K562 (cell line): Measurements from ENCODE around the gene GALNT7. TPM values are rescaled to one million over a fixed set of nuclear protein-coding genes. Genes with fewer than 3 reads are reported as not detected.
A peak's percentile ranks its signal among the peaks of the same experiment; 100 is the strongest.

Source experiments
- ATF6 ChIP-seq: sonication (generic); formaldehyde crosslinking; IDR thresholded peaks from 2 replicates; pipeline ENCODE4 v1.4.0; 2020; ENCODE audit warnings: mild to moderate bottlenecking, missing genetic modification reagents
- HNRNPUL1 ChIP-seq: fragments of 200-400 bp; formaldehyde crosslinking; IDR thresholded peaks from 2 replicates; pipeline ENCODE4 v1.6.1; 2017; ENCODE audit warnings: low read length
- MYNN ChIP-seq, 2 experiments: sonication (generic); formaldehyde crosslinking in 1 of 2; IDR thresholded peaks; 2 replicates each; pipeline versions ENCODE4 v1.5.0 to v1.6.1; 2016 to 2020; ENCODE audit warnings: antibody characterized with exemption in 1 of 2, missing genetic modification reagents in 1 of 2
- RFX1 ChIP-seq: fragments of 450-650 bp; IDR thresholded peaks from 2 replicates; pipeline ENCODE4 v1.6.1; 2016; ENCODE audit warnings: mild to moderate bottlenecking, moderate library complexity
- SNIP1 ChIP-seq: fragments of 450-650 bp; IDR thresholded peaks from 2 replicates; pipeline ENCODE4 v1.7.1; 2017; ENCODE audit warnings: low read depth, mild to moderate bottlenecking
- STAG1 ChIP-seq: sonication (generic); formaldehyde crosslinking; IDR thresholded peaks from 2 replicates; pipeline ENCODE4 v1.5.0; 2020; ENCODE audit warnings: missing genetic modification reagents, borderline replicate concordance
- ZNF507 ChIP-seq: conservative IDR thresholded peaks from 2 replicates; pipeline ENCODE4 v1.6.1; 2017; ENCODE audit warnings: missing genetic modification characterization, missing compliant biosample characterization
- polyA plus RNA-seq, 8 experiments: library from polyadenylated mRNA; depleted of rRNA in 4 of 8; stranded (reverse) in 5 of 8; unstranded in 3 of 8; fragments of >200 nt; fragmentation: Nextera tagmentation in 2 of 8; fragmentation: Illumina TruSeq in 1 of 8; extraction: Ambion mirVana in 2 of 8; extraction: Trizol in 1 of 8; gene quantifications; 2 replicates each; pipeline versions ENCODE4 v1.2.1 to v1.2.3, GENCODE V29; 2011 to 2014; ENCODE audit warnings: inconsistent platforms in 1 of 8, missing spikeins in 1 of 8
- total RNA-seq, 7 experiments: library from RNA; depleted of rRNA in 6 of 7; stranded (reverse); fragments of >200 nt in 6 of 7; fragmentation: Illumina TruSeq in 2 of 7; extraction: Trizol in 2 of 7; gene quantifications; 2 replicates each; pipeline versions ENCODE4 v1.2.1 to v1.2.3, GENCODE V29; 2011 to 2021; ENCODE audit warnings: low replicate concordance in 1 of 7
- TF ChIP-seq, protein P1 (sequence below): fragments of 450-650 bp; IDR thresholded peaks from 2 replicates; pipeline ENCODE4 v1.6.1; 2016; ENCODE audit warnings: mild to moderate bottlenecking, moderate library complexity
- TF ChIP-seq, protein P2 (sequence below): fragments of 150-350 bp; IDR thresholded peaks from 2 replicates; pipeline ENCODE4 v1.6.1; 2014; ENCODE audit warnings: low read depth, mild to moderate bottlenecking, low read length, borderline replicate concordance

The GALNT7 gene
- total and polyA plus RNA-seq, 9 of the 15 experiments (the other 6 are each of a cell fraction or from before 2014, with no cell fraction given): 16.7 to 38.7 (median 31.1) TPM

- TF ChIP-seq, protein P1, sequence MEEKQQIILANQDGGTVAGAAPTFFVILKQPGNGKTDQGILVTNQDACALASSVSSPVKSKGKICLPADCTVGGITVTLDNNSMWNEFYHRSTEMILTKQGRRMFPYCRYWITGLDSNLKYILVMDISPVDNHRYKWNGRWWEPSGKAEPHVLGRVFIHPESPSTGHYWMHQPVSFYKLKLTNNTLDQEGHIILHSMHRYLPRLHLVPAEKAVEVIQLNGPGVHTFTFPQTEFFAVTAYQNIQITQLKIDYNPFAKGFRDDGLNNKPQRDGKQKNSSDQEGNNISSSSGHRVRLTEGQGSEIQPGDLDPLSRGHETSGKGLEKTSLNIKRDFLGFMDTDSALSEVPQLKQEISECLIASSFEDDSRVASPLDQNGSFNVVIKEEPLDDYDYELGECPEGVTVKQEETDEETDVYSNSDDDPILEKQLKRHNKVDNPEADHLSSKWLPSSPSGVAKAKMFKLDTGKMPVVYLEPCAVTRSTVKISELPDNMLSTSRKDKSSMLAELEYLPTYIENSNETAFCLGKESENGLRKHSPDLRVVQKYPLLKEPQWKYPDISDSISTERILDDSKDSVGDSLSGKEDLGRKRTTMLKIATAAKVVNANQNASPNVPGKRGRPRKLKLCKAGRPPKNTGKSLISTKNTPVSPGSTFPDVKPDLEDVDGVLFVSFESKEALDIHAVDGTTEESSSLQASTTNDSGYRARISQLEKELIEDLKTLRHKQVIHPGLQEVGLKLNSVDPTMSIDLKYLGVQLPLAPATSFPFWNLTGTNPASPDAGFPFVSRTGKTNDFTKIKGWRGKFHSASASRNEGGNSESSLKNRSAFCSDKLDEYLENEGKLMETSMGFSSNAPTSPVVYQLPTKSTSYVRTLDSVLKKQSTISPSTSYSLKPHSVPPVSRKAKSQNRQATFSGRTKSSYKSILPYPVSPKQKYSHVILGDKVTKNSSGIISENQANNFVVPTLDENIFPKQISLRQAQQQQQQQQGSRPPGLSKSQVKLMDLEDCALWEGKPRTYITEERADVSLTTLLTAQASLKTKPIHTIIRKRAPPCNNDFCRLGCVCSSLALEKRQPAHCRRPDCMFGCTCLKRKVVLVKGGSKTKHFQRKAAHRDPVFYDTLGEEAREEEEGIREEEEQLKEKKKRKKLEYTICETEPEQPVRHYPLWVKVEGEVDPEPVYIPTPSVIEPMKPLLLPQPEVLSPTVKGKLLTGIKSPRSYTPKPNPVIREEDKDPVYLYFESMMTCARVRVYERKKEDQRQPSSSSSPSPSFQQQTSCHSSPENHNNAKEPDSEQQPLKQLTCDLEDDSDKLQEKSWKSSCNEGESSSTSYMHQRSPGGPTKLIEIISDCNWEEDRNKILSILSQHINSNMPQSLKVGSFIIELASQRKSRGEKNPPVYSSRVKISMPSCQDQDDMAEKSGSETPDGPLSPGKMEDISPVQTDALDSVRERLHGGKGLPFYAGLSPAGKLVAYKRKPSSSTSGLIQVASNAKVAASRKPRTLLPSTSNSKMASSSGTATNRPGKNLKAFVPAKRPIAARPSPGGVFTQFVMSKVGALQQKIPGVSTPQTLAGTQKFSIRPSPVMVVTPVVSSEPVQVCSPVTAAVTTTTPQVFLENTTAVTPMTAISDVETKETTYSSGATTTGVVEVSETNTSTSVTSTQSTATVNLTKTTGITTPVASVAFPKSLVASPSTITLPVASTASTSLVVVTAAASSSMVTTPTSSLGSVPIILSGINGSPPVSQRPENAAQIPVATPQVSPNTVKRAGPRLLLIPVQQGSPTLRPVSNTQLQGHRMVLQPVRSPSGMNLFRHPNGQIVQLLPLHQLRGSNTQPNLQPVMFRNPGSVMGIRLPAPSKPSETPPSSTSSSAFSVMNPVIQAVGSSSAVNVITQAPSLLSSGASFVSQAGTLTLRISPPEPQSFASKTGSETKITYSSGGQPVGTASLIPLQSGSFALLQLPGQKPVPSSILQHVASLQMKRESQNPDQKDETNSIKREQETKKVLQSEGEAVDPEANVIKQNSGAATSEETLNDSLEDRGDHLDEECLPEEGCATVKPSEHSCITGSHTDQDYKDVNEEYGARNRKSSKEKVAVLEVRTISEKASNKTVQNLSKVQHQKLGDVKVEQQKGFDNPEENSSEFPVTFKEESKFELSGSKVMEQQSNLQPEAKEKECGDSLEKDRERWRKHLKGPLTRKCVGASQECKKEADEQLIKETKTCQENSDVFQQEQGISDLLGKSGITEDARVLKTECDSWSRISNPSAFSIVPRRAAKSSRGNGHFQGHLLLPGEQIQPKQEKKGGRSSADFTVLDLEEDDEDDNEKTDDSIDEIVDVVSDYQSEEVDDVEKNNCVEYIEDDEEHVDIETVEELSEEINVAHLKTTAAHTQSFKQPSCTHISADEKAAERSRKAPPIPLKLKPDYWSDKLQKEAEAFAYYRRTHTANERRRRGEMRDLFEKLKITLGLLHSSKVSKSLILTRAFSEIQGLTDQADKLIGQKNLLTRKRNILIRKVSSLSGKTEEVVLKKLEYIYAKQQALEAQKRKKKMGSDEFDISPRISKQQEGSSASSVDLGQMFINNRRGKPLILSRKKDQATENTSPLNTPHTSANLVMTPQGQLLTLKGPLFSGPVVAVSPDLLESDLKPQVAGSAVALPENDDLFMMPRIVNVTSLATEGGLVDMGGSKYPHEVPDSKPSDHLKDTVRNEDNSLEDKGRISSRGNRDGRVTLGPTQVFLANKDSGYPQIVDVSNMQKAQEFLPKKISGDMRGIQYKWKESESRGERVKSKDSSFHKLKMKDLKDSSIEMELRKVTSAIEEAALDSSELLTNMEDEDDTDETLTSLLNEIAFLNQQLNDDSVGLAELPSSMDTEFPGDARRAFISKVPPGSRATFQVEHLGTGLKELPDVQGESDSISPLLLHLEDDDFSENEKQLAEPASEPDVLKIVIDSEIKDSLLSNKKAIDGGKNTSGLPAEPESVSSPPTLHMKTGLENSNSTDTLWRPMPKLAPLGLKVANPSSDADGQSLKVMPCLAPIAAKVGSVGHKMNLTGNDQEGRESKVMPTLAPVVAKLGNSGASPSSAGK: no peak
- TF ChIP-seq STAG1: no peak
- TF ChIP-seq HNRNPUL1: no peak
- TF ChIP-seq ATF6: no peak
- no peak for TF ChIP-seq SNIP1
- no peak for TF ChIP-seq RFX1
- TF ChIP-seq MYNN (IDR thresholded peaks at IDR 0.05): peak; percentile 38; the same call in 1 of the 2 replicates
- TF ChIP-seq MYNN (CRISPR knock-in tag; IDR thresholded peaks at IDR 0.05): no peak
- TF ChIP-seq ZNF507 (tag): no peak
- TF ChIP-seq, protein P2, sequence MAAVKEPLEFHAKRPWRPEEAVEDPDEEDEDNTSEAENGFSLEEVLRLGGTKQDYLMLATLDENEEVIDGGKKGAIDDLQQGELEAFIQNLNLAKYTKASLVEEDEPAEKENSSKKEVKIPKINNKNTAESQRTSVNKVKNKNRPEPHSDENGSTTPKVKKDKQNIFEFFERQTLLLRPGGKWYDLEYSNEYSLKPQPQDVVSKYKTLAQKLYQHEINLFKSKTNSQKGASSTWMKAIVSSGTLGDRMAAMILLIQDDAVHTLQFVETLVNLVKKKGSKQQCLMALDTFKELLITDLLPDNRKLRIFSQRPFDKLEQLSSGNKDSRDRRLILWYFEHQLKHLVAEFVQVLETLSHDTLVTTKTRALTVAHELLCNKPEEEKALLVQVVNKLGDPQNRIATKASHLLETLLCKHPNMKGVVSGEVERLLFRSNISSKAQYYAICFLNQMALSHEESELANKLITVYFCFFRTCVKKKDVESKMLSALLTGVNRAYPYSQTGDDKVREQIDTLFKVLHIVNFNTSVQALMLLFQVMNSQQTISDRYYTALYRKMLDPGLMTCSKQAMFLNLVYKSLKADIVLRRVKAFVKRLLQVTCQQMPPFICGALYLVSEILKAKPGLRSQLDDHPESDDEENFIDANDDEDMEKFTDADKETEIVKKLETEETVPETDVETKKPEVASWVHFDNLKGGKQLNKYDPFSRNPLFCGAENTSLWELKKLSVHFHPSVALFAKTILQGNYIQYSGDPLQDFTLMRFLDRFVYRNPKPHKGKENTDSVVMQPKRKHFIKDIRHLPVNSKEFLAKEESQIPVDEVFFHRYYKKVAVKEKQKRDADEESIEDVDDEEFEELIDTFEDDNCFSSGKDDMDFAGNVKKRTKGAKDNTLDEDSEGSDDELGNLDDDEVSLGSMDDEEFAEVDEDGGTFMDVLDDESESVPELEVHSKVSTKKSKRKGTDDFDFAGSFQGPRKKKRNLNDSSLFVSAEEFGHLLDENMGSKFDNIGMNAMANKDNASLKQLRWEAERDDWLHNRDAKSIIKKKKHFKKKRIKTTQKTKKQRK: no peak
Observed at GRCh38 chr4:173289353-173289727, 120.7 kb downstream of the GALNT7 start (continued).
